GM23338 (cell line): ENCODE data around the gene CCDC134. TPM values are rescaled to one million over a fixed set of nuclear protein-coding genes. Genes with fewer than 3 reads are reported as not detected.
A peak's percentile ranks its signal among the peaks of the same experiment; 100 is the strongest.

ENCODE experiments used
- ATAC-seq: fragments of 200-7000 bp; cut with Tn5 transposase; 3 replicates; pipeline ENCODE4 v1.9.1; 2020
- DNase-seq: peaks from one replicate; pipeline ENCODE4 v3.0.0-alpha.2; 2015; ENCODE audit warnings: low spot score
- H2AFZ ChIP-seq: fragments of 200-600 bp; sonication (generic); 2 replicates; pipeline ENCODE4 v1.8.0; 2016; ENCODE audit warnings: antibody characterized with exemption, mild to moderate bottlenecking, moderate library complexity
- H3F3A ChIP-seq: fragments of 200-600 bp; sonication (generic); replicated peaks from 2 replicates; pipeline ENCODE4 v1.8.0; 2017; ENCODE audit warnings: antibody characterized with exemption, mixed run types, low read depth
- H3K27ac ChIP-seq: fragments of 200-600 bp; sonication (generic); 2 replicates; pipeline ENCODE4 v1.6.1; 2016; ENCODE audit warnings: low read depth
- H3K27me3 ChIP-seq: fragments of 200-600 bp; sonication (generic); 2 replicates; pipeline ENCODE4 v1.8.0; 2016; ENCODE audit warnings: mild to moderate bottlenecking, mixed run types, moderate library complexity; ENCODE audit not compliant: insufficient read depth
- H3K36me3 ChIP-seq: fragments of 200-600 bp; sonication (generic); 2 replicates; pipeline ENCODE4 v1.8.0; 2016; ENCODE audit warnings: mild to moderate bottlenecking; ENCODE audit not compliant: insufficient read depth
- H3K4me1 ChIP-seq: fragments of 200-600 bp; sonication (generic); 2 replicates; pipeline ENCODE4 v1.8.0; 2016; ENCODE audit warnings: mild to moderate bottlenecking, moderate library complexity; ENCODE audit not compliant: insufficient read depth
- H3K4me2 ChIP-seq: fragments of 200-600 bp; sonication (generic); 2 replicates; pipeline ENCODE4 v1.7.1; 2017; ENCODE audit warnings: mixed run types
- H3K4me3 ChIP-seq: fragments of 200-600 bp; sonication (generic); 2 replicates; pipeline ENCODE4 v1.6.1; 2016; ENCODE audit warnings: mixed run types
- H3K79me2 ChIP-seq: fragments of 200-600 bp; sonication (generic); replicated peaks from 2 replicates; pipeline ENCODE4 v1.8.0; 2017; ENCODE audit warnings: mild to moderate bottlenecking; ENCODE audit not compliant: insufficient read depth
- H3K9me2 ChIP-seq: fragments of 200-600 bp; sonication (generic); 2 replicates; pipeline ENCODE4 v1.8.0; 2017; ENCODE audit not compliant: insufficient read depth
- H4K20me1 ChIP-seq: fragments of 200-600 bp; sonication (generic); replicated peaks from 2 replicates; pipeline ENCODE4 v1.8.0; 2017; ENCODE audit warnings: mild to moderate bottlenecking; ENCODE audit not compliant: insufficient read depth
- H3K27ac Mint-ChIP-seq: 2 replicates; pipeline ENCODE4 v1.8.0; 2020; ENCODE audit warnings: inconsistent platforms, mild to moderate bottlenecking, moderate library complexity, mixed read lengths
- H3K27me3 Mint-ChIP-seq: 3 replicates; pipeline ENCODE4 v1.8.0; 2022; ENCODE audit warnings: low read depth, mild to moderate bottlenecking, moderate library complexity, mixed read lengths, inconsistent platforms; ENCODE audit not compliant: insufficient read depth, poor library complexity
- H3K36me3 Mint-ChIP-seq: 3 replicates; pipeline ENCODE4 v1.8.0; 2021; ENCODE audit warnings: low read depth, mild to moderate bottlenecking, inconsistent platforms, moderate library complexity, mixed read lengths
- H3K4me1 Mint-ChIP-seq: 3 replicates; pipeline ENCODE4 v1.8.0; 2020; ENCODE audit warnings: mild to moderate bottlenecking, inconsistent platforms, mixed read lengths
- H3K4me3 Mint-ChIP-seq: 3 replicates; pipeline ENCODE4 v1.8.0; 2021; ENCODE audit warnings: moderate library complexity, mild to moderate bottlenecking, inconsistent platforms, mixed read lengths
- H3K9me3 Mint-ChIP-seq: 3 replicates; pipeline ENCODE4 v1.8.0; 2020; ENCODE audit warnings: moderate library complexity, mild to moderate bottlenecking, inconsistent platforms, mixed read lengths
- ETS1 ChIP-seq: IDR thresholded peaks from 2 replicates; pipeline ENCODE4 v1.6.1; 2016; ENCODE audit warnings: antibody characterized with exemption
- EZH2 ChIP-seq: fragments of 200-600 bp; sonication (generic); IDR thresholded peaks from one replicate; pipeline ENCODE4 v1.8.0; 2017; ENCODE audit warnings: antibody characterized with exemption, mild to moderate bottlenecking, low read depth; ENCODE audit not compliant: unreplicated experiment
- EZH2phosphoT487 ChIP-seq: fragments of 200-600 bp; sonication (generic); IDR thresholded peaks from one replicate; pipeline ENCODE4 v1.8.1; 2018; ENCODE audit warnings: antibody characterized with exemption; ENCODE audit not compliant: unreplicated experiment
- NANOG ChIP-seq: IDR thresholded peaks from 2 replicates; pipeline ENCODE4 v1.6.1; 2016; ENCODE audit warnings: antibody characterized with exemption, borderline replicate concordance
- POLR2AphosphoS5 ChIP-seq: IDR thresholded peaks from 2 replicates; pipeline ENCODE4 v1.6.1; 2016; ENCODE audit warnings: antibody characterized with exemption, low read depth
- REST ChIP-seq: IDR thresholded peaks from one replicate; pipeline ENCODE4 v1.6.1; 2018; ENCODE audit warnings: antibody characterized with exemption; ENCODE audit not compliant: unreplicated experiment
- STAT1 ChIP-seq: IDR thresholded peaks from one replicate; pipeline ENCODE4 v1.6.1; 2016; ENCODE audit warnings: antibody characterized with exemption; ENCODE audit not compliant: unreplicated experiment
- ZNF331 ChIP-seq: fragments of 250-450 bp; sonication (Bioruptor Pico); IDR thresholded peaks from 2 replicates; pipeline ENCODE4 v1.5.0; 2020; ENCODE audit warnings: low read depth, mild to moderate bottlenecking, moderate library complexity
- polyA plus RNA-seq: library from polyadenylated mRNA; unstranded; fragments of >200 nt; fragmentation: Nextera tagmentation; extraction: Ambion mirVana; gene quantifications from 2 replicates; pipeline ENCODE4 v1.2.1, GENCODE V29; 2016
- total RNA-seq: library from RNA; depleted of rRNA; stranded (reverse); fragments of >200 nt; shearing (Covaris generic); gene quantifications from 2 replicates; pipeline ENCODE4 v1.2.3, GENCODE V29; 2014
- TF ChIP-seq, protein P1 (sequence below), 2 experiments: fragments of 200-600 bp in 1 of 2; sonication (generic) in 1 of 2; conservative IDR thresholded peaks; 2 replicates each; pipeline versions ENCODE4 v1.5.1 to v1.6.1; 2016 to 2017; ENCODE audit warnings: antibody characterized with exemption in 2 of 2, low read depth in 2 of 2, mild to moderate bottlenecking in 2 of 2, moderate library complexity in 1 of 2

The CCDC134 gene
- total and polyA plus RNA-seq, 2 experiments from 2014 or later: 2.7 to 24.5 TPM

- Histone ChIP-seq H3K27me3 (no peaks in the 10 kb centered on the region), H3K27ac (no peak overlapping the region), H4K20me1 (no peaks in the 10 kb centered on the region; the same call in 1 of the 2 replicates), H3K36me3 (no peaks in the 10 kb centered on the region), H3K4me2 (no peak overlapping the region), H2AFZ (no peak overlapping the region), H3K9me2 (no peaks in the 10 kb centered on the region), H3K4me1 (peaks cover 20% of the 10 kb centered on the region), H3K79me2 (no peaks in the 10 kb centered on the region; the same call in 1 of the 2 replicates), H3K4me3 (no peak overlapping the region), H3F3A (peaks cover 5% of the 10 kb centered on the region; the same call in 1 of the 2 replicates)
- Mint-ChIP-seq H3K9me3 (no peaks in the 10 kb centered on the region), H3K4me3 (no peak overlapping the region), H3K36me3 (peaks cover 12% of the 10 kb centered on the region), H3K27ac (no peak overlapping the region), H3K4me1 (peaks cover 38% of the 10 kb centered on the region), H3K27me3 (peaks cover 15% of the 10 kb centered on the region)
- ATAC-seq (no peak), DNase-seq (no peak)
- TF ChIP-seq ETS1 (no peak), EZH2phosphoT487 (no peak), ZNF331 (CRISPR knock-in tag) (no peak), STAT1 (no peak), POLR2AphosphoS5 (no peak), NANOG (no peak)
These were observed 27.2 kb downstream of the CCDC134 start for GRCh38 chr22:41827671-41828070.

- no peak for DNase-seq
- H3K4me3 ChIP-seq: no peak overlapping the region
- Mint-ChIP-seq H3K36me3 (peaks cover 9% of the 10 kb centered on the region), H3K27me3 (peaks cover 14% of the 10 kb centered on the region), H3K9me3 (no peaks in the 10 kb centered on the region), H3K27ac (peak overlapping the region; percentile 19; the same call in 1 of the 2 replicates), H3K4me3 (no peak overlapping the region), H3K4me1 (peaks cover 32% of the 10 kb centered on the region)
- H3K79me2 ChIP-seq: peaks cover 4% of the 10 kb centered on the region
- no peak overlapping the region for H3K4me2 ChIP-seq
- H3K36me3 ChIP-seq: no peaks in the 10 kb centered on the region
- peaks cover 16% of the 10 kb centered on the region for H3K4me1 ChIP-seq
- H3K9me2 ChIP-seq: no peaks in the 10 kb centered on the region
- no peak overlapping the region for H3K27ac ChIP-seq
- no peak overlapping the region for H2AFZ ChIP-seq
- H4K20me1 ChIP-seq: no peaks in the 10 kb centered on the region; the same call in 1 of the 2 replicates
- H3K27me3 ChIP-seq: no peaks in the 10 kb centered on the region
- H3F3A ChIP-seq: peaks cover 5% of the 10 kb centered on the region; the same call in 1 of the 2 replicates
- ATAC-seq: no peak
- TF ChIP-seq ZNF331 (CRISPR knock-in tag): no peak
- TF ChIP-seq REST: no peak
- TF ChIP-seq EZH2phosphoT487: no peak
- TF ChIP-seq, protein P1, sequence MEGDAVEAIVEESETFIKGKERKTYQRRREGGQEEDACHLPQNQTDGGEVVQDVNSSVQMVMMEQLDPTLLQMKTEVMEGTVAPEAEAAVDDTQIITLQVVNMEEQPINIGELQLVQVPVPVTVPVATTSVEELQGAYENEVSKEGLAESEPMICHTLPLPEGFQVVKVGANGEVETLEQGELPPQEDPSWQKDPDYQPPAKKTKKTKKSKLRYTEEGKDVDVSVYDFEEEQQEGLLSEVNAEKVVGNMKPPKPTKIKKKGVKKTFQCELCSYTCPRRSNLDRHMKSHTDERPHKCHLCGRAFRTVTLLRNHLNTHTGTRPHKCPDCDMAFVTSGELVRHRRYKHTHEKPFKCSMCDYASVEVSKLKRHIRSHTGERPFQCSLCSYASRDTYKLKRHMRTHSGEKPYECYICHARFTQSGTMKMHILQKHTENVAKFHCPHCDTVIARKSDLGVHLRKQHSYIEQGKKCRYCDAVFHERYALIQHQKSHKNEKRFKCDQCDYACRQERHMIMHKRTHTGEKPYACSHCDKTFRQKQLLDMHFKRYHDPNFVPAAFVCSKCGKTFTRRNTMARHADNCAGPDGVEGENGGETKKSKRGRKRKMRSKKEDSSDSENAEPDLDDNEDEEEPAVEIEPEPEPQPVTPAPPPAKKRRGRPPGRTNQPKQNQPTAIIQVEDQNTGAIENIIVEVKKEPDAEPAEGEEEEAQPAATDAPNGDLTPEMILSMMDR (conservative IDR thresholded peaks at IDR 0.05; ENCODE audit: low read depth in 2 of 2): no peak
- no peak for TF ChIP-seq NANOG
- TF ChIP-seq EZH2: no peak
- TF ChIP-seq POLR2AphosphoS5: no peak
These were observed 28.0 kb downstream of the CCDC134 start for GRCh38 chr22:41828516-41828915.
